Astrocyte of the cerebellum (primary cell): ENCODE measurements around the gene TCERG1L.

Experiments used
- DNase-seq: peaks from one replicate; pipeline ENCODE4 v3.0.0-alpha.2; 2011; ENCODE audit warnings: low read depth
- H3K4me3 ChIP-seq: 2 replicates; pipeline ENCODE4 v1.5.1; 2011; ENCODE audit warnings: mild to moderate bottlenecking, low read depth, low read length, moderate library complexity
- CTCF ChIP-seq: IDR thresholded peaks from 2 replicates; pipeline ENCODE4 v1.5.1; 2012; ENCODE audit warnings: low read length, low read depth, moderate library complexity, mild to moderate bottlenecking; ENCODE audit errors: missing control alignments
- in situ Hi-C: cut with HindIII; loops from 2 replicates; pipeline ENCODE4 v1.10.0; 2017; ENCODE audit warnings: low sequenced_read_pairs

TCERG1L gene

DNA sequence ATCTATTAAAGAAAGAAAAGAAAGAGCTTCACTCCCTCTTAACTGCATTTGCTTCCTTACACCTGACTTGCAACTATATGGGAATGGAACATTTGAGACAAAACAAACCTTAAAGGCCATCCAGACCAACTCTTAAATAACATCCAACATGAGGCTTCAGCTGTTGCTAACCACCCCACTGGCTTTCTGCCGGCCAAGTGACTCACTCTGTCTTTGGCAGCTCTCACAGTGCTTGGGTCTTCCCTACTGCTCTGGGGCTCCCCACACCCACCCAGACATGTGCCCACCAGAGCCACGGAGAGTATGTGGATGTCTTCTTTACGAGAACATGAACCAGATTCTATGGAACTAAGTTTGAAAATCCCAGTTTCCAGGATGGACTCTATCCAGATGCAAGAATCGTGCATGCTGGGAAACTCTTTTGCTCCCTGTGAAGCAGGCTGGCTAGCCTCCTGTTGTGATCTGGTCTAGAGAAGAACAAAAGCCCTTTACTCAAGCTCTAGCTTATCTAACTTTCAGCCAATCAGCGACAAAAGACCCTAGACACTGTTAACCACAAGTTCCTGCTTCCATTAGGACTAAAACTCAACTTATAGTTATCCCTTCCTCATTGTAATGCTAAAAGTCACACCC, 245.7 kb downstream of the TCERG1L start:
- H3K4me3 ChIP-seq, result no peak overlapping the region
- TF ChIP-seq CTCF, result no peak
- in situ Hi-C loops, result no loop called here
- DNase-seq, result peak; percentile 9

GRCh38 chr10:131063311-131063710, 248.2 kb downstream of the TCERG1L start:
- TF ChIP-seq CTCF, result no peak
- in situ Hi-C loops, result no loop called here
- DNase-seq, result no peak

GRCh38 chr10:131062621-131063260, 248.8 kb downstream of the TCERG1L start:
- in situ Hi-C loops, result no loop called here
- no peak for TF ChIP-seq CTCF
- no peak for DNase-seq
- H3K4me3 ChIP-seq, result no peak overlapping the region

More at GRCh38 chr10:131063311-131063710, 248.2 kb downstream of the TCERG1L start:
- H3K4me3 ChIP-seq, result no peak overlapping the region

DNA sequence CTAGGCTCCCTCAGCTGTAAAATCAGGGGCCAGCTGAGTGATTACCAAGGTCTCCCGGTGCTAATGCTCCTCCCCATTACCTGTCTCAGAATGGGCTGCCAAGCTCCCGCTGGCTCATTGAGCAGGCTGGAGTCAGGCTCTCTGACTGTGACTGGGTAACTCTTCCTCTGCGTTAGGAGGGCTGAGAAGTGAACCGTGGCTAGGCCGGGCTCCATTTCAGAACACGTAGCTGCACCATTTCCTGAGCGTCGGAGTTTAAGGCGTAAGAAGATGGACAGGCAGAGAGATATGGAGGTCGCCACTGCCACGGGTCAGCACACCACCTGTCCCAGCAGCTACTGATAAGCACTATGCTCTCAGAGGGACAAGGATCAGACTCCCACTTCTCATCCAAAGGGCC, 250.3 kb downstream of the TCERG1L start:
- no peak for TF ChIP-seq CTCF
- in situ Hi-C loops, result no loop called here
- DNase-seq, result no peak
- no peak overlapping the region for H3K4me3 ChIP-seq

DNA sequence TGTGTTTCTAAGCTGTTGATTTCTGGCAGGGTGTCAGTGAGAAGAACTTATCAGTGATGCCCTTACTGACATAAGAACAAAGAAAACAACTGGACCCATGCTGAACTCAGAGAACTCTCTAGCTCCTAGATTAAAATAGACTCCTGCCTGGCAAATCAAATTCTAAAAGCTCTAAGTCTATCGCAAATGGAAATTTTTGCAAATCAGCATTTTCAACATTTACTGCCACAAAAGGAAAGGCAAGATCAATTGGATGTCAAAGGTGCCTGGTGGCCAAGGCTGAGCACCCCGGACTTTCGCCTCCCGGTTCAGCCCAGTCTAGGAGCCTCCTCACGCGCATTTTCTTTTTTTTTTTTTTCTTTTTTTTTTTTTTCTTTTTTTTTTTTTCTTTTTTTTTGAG, 251.6 kb downstream of the TCERG1L start:
- no peak for DNase-seq
- in situ Hi-C loops, result no loop called here
- no peak overlapping the region for H3K4me3 ChIP-seq
- TF ChIP-seq CTCF, result no peak

- no peak overlapping the region for H3K4me3 ChIP-seq
- no peak for TF ChIP-seq CTCF
- in situ Hi-C loops, result no loop called here
- DNase-seq, result no peak
These were observed 252.7 kb downstream of the TCERG1L start for GRCh38 chr10:131058799-131059198.

GRCh38 chr10:131056781-131057180, 254.7 kb downstream of the TCERG1L start:
- DNase-seq, result no peak
- in situ Hi-C loops, result no loop called here
- no peak overlapping the region for H3K4me3 ChIP-seq
- TF ChIP-seq CTCF, result no peak
